Measurements from ENCODE around the gene DNAH14.
"Not testable (repeated sequence)": the region's sequence is repeated elsewhere in the genome, so short reads cannot be mapped to it uniquely, and the experiment has no call there.

Gene DNAH14

GRCh38 chr1:225304996-225305395 lies 375.5 kb downstream of the DNAH14 start:
- no peak for TF ChIP-seq CTCF (IDR thresholded peaks at IDR 0.05; ENCODE audit: borderline replicate concordance, insufficient read depth, low read depth, low read length)

GRCh38 chr1:225310544-225310943 lies 381.1 kb downstream of the DNAH14 start:
- not testable (repeated sequence) for H3K4me3 ChIP-seq (ENCODE audit: low read depth, low read length)

More at GRCh38 chr1:225304996-225305395, 375.5 kb downstream of the DNAH14 start:
- H3K4me3 ChIP-seq (ENCODE audit: low read depth, low read length): no peak overlapping the region

GRCh38 chr1:225318706-225319575 lies 389.5 kb downstream of the DNAH14 start:
- H3K4me3 ChIP-seq (ENCODE audit: low read depth, low read length): no peak overlapping the region
- TF ChIP-seq CTCF (IDR thresholded peaks at IDR 0.05; ENCODE audit: borderline replicate concordance, insufficient read depth, low read depth, low read length): peak; percentile 69

- H3K4me3 ChIP-seq (ENCODE audit: low read depth, low read length): no peak overlapping the region
- TF ChIP-seq CTCF (IDR thresholded peaks at IDR 0.05; ENCODE audit: borderline replicate concordance, insufficient read depth, low read depth, low read length): no peak
These were observed 390.4 kb downstream of the DNAH14 start for GRCh38 chr1:225319871-225320270.

- no peak for TF ChIP-seq CTCF (IDR thresholded peaks at IDR 0.05; ENCODE audit: borderline replicate concordance, insufficient read depth, low read depth, low read length)
- H3K4me3 ChIP-seq (ENCODE audit: low read depth, low read length): no peak overlapping the region
These were observed 392.3 kb downstream of the DNAH14 start for GRCh38 chr1:225321784-225322183.

- no peak for TF ChIP-seq CTCF (IDR thresholded peaks at IDR 0.05; ENCODE audit: borderline replicate concordance, insufficient read depth, low read depth, low read length)
These were observed 399.6 kb downstream of the DNAH14 start for GRCh38 chr1:225329041-225329440.

GRCh38 chr1:225329996-225330395 lies 400.5 kb downstream of the DNAH14 start:
- H3K4me3 ChIP-seq (ENCODE audit: low read depth, low read length): not testable (repeated sequence)

More at GRCh38 chr1:225329041-225329440, 399.6 kb downstream of the DNAH14 start:
- H3K4me3 ChIP-seq (ENCODE audit: low read depth, low read length): no peak overlapping the region

GRCh38 chr1:225332686-225333085 lies 403.2 kb downstream of the DNAH14 start:
- no peak overlapping the region for H3K4me3 ChIP-seq (ENCODE audit: low read depth, low read length)
- TF ChIP-seq CTCF (IDR thresholded peaks at IDR 0.05; ENCODE audit: borderline replicate concordance, insufficient read depth, low read depth, low read length): no peak

GRCh38 chr1:225335098-225335778 lies 405.8 kb downstream of the DNAH14 start:
- not testable (repeated sequence) for H3K4me3 ChIP-seq (ENCODE audit: low read depth, low read length)
